Brain pericyte (primary cell): Measurements from ENCODE around the gene SOSTDC1.

Experiments used
- DNase-seq: peaks from one replicate; pipeline ENCODE4 v3.0.0-alpha.2; 2012; ENCODE audit warnings: low read depth, low spot score

SOSTDC1 gene

GRCh38 chr7:16419859-16420258, 45.7 kb downstream of the SOSTDC1 start:
- no peak for DNase-seq

GRCh38 chr7:16419126-16419525, 46.4 kb downstream of the SOSTDC1 start:
- DNase-seq = no peak

GRCh38 chr7:16417906-16418305, 47.6 kb downstream of the SOSTDC1 start:
- DNase-seq = no peak

GRCh38 chr7:16416289-16417282, 49.0 kb downstream of the SOSTDC1 start:
- no peak for DNase-seq

GRCh38 chr7:16412274-16413254, 53.0 kb downstream of the SOSTDC1 start:
- DNase-seq = no peak
